ENCODE data around the gene RNF213.

- TF ChIP-seq CTCF (conservative IDR thresholded peaks at IDR 0.05) (no peak), EZH2 (IDR thresholded peaks at IDR 0.05; ENCODE audit: low read depth) (no peak)
Observed at GRCh38 chr17:80429356-80430275, 169.0 kb downstream of the RNF213 start.

Measured in PC-9 (cell line).